ENCODE data around the gene CLEC16A. TPM values are rescaled to one million over a fixed set of nuclear protein-coding genes. Genes with fewer than 3 reads are reported as not detected.

CLEC16A gene
- total and polyA plus RNA-seq, 9 of the 15 experiments (the other 6 are each of a cell fraction or from before 2014, with no cell fraction given) = 1.00 to 22.3 (median 10.0) TPM

DNA sequence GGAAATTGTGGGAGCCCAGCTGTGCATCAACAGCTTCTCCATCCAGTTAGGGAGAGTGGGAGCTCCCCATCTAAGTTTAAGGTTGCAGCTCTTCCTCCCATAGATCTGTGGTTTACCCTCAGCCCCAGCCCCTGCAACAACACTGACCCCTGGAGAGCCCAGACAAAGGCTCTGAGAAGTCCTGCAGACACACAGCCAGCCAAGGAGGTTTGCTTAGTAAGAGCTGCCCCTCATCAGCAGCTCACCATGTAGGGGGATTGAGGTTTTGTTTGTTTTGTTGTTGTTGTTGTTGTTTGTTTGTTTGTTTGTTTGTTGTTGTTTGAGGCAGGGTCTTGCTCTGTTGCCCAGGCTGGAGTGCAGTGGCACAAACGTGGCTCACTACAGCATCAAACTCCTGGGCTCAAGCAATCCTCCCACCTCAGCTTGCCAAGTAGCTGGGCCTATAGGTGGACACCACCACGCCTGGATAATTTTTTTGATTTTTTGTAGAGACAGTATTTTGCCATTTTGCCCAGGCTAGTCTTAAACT lies 138.6 kb downstream of the CLEC16A start:
- no peak overlapping the region for H3K27ac ChIP-seq (ENCODE audit: extremely low read depth, low read depth, low read length)
- 70% methylated on average over 2 of the region's 2 CpGs for WGBS (ENCODE audit: insufficient coverage, low coverage, missing lambda C conversion rate)
- H3K36me3 ChIP-seq (ENCODE audit: control insufficient read depth, insufficient read depth, low read length) = peaks cover 4% of the 10 kb centered on the region; the same call in 1 of the 3 replicates
- no peak overlapping the region for H2AFZ ChIP-seq (ENCODE audit: low read depth, low read length)
- no peak overlapping the region for H3K9ac ChIP-seq (ENCODE audit: insufficient read depth in 1 of 2, low read depth in 2 of 2, low read length in 2 of 2)
- in situ Hi-C loops (cut with MboI) = no loop called here
- TF ChIP-seq, protein P1, sequence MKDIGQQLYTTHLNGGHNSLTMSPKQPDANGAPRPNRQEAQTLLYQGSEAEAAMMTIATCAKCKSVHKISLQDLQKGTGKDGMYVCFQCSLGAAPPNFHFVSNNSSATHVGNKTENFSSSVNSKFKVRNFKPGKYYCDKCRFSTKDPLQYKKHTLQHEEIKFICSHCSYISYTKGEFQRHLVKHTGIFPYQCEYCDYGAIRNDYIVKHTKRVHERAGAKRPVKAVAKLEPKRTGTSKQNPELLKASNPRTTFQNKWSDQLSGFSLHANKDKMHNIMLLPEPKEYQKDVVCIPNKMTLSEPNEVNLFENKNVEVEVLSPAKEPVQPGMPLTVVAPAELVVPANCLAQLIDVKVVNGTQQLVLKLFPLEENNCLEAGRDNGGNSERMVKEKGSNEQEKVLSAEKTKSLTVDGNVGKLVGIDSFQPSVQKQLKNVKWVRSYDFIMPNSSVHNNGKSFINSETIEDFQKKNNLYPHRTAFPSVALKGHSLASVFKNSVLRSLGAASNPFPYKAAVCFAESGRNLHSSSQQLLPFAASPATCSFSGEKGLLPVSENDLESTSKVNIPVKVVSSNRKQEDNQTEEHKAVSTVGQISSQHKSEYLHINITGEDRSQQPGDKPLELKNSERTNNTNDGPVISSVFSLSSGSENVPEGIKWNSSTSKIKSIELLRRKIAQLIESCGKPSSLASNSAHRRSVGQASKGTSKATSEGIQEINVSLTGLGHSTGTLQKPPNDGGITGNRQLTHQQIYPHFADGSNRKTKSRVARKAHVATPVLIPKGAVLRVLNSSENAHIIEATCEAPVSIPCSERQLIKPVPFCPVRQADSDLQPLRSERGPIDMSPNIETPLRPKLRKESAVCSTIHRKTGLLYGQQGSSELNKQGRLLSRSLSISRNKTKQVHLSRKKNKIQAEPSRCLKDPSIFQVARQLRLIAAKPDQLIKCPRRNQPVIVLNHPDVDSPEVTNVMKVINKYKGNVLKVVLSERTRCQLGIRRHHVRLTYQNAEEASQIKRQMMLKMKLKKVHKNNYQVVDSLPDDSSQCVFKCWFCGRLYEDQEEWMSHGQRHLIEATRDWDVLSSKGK (CRISPR knock-in tag; IDR thresholded peaks at IDR 0.05) = no peak
- TF ChIP-seq, protein P2, sequence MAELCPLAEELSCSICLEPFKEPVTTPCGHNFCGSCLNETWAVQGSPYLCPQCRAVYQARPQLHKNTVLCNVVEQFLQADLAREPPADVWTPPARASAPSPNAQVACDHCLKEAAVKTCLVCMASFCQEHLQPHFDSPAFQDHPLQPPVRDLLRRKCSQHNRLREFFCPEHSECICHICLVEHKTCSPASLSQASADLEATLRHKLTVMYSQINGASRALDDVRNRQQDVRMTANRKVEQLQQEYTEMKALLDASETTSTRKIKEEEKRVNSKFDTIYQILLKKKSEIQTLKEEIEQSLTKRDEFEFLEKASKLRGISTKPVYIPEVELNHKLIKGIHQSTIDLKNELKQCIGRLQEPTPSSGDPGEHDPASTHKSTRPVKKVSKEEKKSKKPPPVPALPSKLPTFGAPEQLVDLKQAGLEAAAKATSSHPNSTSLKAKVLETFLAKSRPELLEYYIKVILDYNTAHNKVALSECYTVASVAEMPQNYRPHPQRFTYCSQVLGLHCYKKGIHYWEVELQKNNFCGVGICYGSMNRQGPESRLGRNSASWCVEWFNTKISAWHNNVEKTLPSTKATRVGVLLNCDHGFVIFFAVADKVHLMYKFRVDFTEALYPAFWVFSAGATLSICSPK (IDR thresholded peaks at IDR 0.05; ENCODE audit: borderline replicate concordance) = no peak
- TF ChIP-seq EGR1 (conservative IDR thresholded peaks at IDR 0.05) (no peak), KDM1A (IDR thresholded peaks at IDR 0.05) (peak in 1 of 2 experiments; percentile 40; a peak in 1 of 4 replicates), RBM25 (IDR thresholded peaks at IDR 0.05; ENCODE audit: low read depth, low read length, severe bottlenecking) (peak; percentile 57), ZNF766 (CRISPR knock-in tag; conservative IDR thresholded peaks at IDR 0.05) (no peak), ZNF239 (CRISPR knock-in tag; IDR thresholded peaks at IDR 0.05) (peak; percentile 97), SRF (CRISPR knock-in tag; IDR thresholded peaks at IDR 0.05) (no peak), BCOR (IDR thresholded peaks at IDR 0.05) (peak; percentile 74), ZNF121 (CRISPR knock-in tag; conservative IDR thresholded peaks at IDR 0.05) (peak; percentile 53), FOXP1 (CRISPR knock-in tag; IDR thresholded peaks at IDR 0.05) (peak; percentile 61; the same call in 1 of the 2 replicates)
- TF ChIP-seq, protein P3, sequence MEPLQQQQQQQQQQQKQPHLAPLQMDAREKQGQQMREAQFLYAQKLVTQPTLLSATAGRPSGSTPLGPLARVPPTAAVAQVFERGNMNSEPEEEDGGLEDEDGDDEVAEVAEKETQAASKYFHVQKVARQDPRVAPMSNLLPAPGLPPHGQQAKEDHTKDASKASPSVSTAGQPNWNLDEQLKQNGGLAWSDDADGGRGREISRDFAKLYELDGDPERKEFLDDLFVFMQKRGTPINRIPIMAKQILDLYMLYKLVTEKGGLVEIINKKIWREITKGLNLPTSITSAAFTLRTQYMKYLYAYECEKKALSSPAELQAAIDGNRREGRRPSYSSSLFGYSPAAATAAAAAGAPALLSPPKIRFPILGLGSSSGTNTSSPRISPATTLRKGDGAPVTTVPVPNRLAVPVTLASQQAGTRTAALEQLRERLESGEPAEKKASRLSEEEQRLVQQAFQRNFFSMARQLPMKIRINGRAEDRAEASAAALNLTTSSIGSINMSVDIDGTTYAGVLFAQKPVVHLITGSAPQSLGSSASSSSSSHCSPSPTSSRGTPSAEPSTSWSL (CRISPR knock-in tag; IDR thresholded peaks at IDR 0.05; ENCODE audit: borderline replicate concordance) = no peak
- POLR2A ChIA-PET = interaction anchor here (0.7 to 1.5 kb wide), 3 partner anchors 111 to 172 kb away, joined by 3 to 4 read pairs (median 3); no protein-coding TSS in a partner anchor
- H3K4me1 ChIP-seq (replicated peaks in 1 of 2; ENCODE audit: control insufficient read depth in 2 of 2, insufficient read depth in 2 of 2, low read length in 2 of 2) = peaks cover 12 to 21% of the 10 kb centered on the region in 2 experiments
- no peak overlapping the region for H3K4me2 ChIP-seq (ENCODE audit: insufficient read depth, low read length)
- H3K27me3 ChIP-seq (ENCODE audit: control insufficient read depth in 2 of 2, insufficient read depth in 2 of 2, low read length in 2 of 2) = no peaks in the 10 kb centered on the region
- CTCF ChIA-PET (ENCODE audit: low intra/inter-chr PET ratio) = no interaction called here
- DNase-seq (ENCODE audit: extremely low read depth in 1 of 4, low spot score in 3 of 4) (no peak), FAIRE-seq (peak; percentile 29), ATAC-seq (no peak)
- H3K4me3 ChIP-seq = no peak overlapping the region
- no TSS peak for BruUV-seq (replicated peaks)
- intact Hi-C loops (cut with micrococcal nuclease) = no loop called here
- no peaks in the 10 kb centered on the region for H3K9me1 ChIP-seq (ENCODE audit: control insufficient read depth, insufficient read depth, low read length)
- H3K9me3 ChIP-seq (replicated peaks; ENCODE audit: control insufficient read depth, insufficient read depth, low read depth, low read length) = no peaks in the 10 kb centered on the region
- H4K20me1 ChIP-seq (replicated peaks; ENCODE audit: control insufficient read depth, insufficient read depth, low read length) = no peaks in the 10 kb centered on the region
- H3K79me2 ChIP-seq (ENCODE audit: control insufficient read depth, insufficient read depth, low read length) = no peaks in the 10 kb centered on the region

Measured in K562 (cell line).